HG02840 (cell line): Measurements from ENCODE around the gene SLC22A17.

Experiments
- ATAC-seq: cut with Tn5 transposase; IDR thresholded peaks from one replicate; pipeline ENCODE4 v1.9.1; 2021; ENCODE audit warnings: mild to moderate bottlenecking, moderate library complexity, moderate number of reproducible peaks; ENCODE audit not compliant: unreplicated experiment, low FRiP score

SLC22A17 gene

GRCh38 chr14:23365036-23365731 is 12.5 kb upstream of the SLC22A17 start, which contains the start of gene EFS:
TSS of gene EFS (minus strand) at chr14:23365172. CDS start at chr14:23365025, 147 bp downstream.
- no peak for ATAC-seq

GRCh38 chr14:23364164-23365035 is 11.7 kb upstream of the SLC22A17 start:
- ATAC-seq = no peak

- ATAC-seq = no peak
Observed at GRCh38 chr14:23362200-23362599, 9.5 kb upstream of the SLC22A17 start.

- no peak for ATAC-seq
Observed at GRCh38 chr14:23361763-23362162, 9.1 kb upstream of the SLC22A17 start.

GRCh38 chr14:23361320-23361719 is 8.6 kb upstream of the SLC22A17 start:
- no peak for ATAC-seq

GRCh38 chr14:23360496-23360895 is 7.8 kb upstream of the SLC22A17 start:
- ATAC-seq = no peak

GRCh38 chr14:23359722-23360447 is 7.2 kb upstream of the SLC22A17 start:
- no peak for ATAC-seq

GRCh38 chr14:23359167-23359626 is 6.5 kb upstream of the SLC22A17 start:
- no peak for ATAC-seq

GRCh38 chr14:23358553-23359166 is 6.0 kb upstream of the SLC22A17 start:
- no peak for ATAC-seq

- ATAC-seq = no peak
Observed at GRCh38 chr14:23358042-23358441, 5.4 kb upstream of the SLC22A17 start.

- ATAC-seq = no peak
Observed at GRCh38 chr14:23357261-23357660, 4.6 kb upstream of the SLC22A17 start.

- ATAC-seq = no peak
Observed at GRCh38 chr14:23356662-23357061, 4.0 kb upstream of the SLC22A17 start.

- ATAC-seq = no peak
Observed at GRCh38 chr14:23355871-23356435, 3.3 kb upstream of the SLC22A17 start.

GRCh38 chr14:23354990-23355389 is 2.3 kb upstream of the SLC22A17 start:
- ATAC-seq = no peak

- ATAC-seq = no peak
Observed at GRCh38 chr14:23353433-23353780, 720 bp upstream of the SLC22A17 start.

GRCh38 chr14:23351681-23352505 is 794 bp downstream of the SLC22A17 start:
- no peak for ATAC-seq

- no peak for ATAC-seq
Observed at GRCh38 chr14:23349156-23349845, 3.4 kb downstream of the SLC22A17 start.

- no peak for ATAC-seq
Observed at GRCh38 chr14:23348297-23348655, 4.4 kb downstream of the SLC22A17 start.
